K562 (cell line): Measurements from ENCODE around the gene PHF21B. TPM values are rescaled to one million over a fixed set of nuclear protein-coding genes. Genes with fewer than 3 reads are reported as not detected.

ENCODE experiments used
- ATAC-seq: fragments of 200-7000 bp; cut with Tn5 transposase; 3 replicates; pipeline ENCODE4 v1.9.1; 2020; ENCODE audit warnings: moderate library complexity
- BruUV-seq: library from RNA; stranded (reverse); fragments of 400-500 nt; replicated peaks from 2 replicates; lab custom pipeline; 2021; lab: Mats Ljungman, UMichigan
- CTCF ChIA-PET: fragments of 300-600 bp; formaldehyde crosslinking; extraction: SDS; loops from one replicate; lab custom pipeline; 2021; ENCODE audit warnings: low intra/inter-chr PET ratio; lab: Yijun Ruan, JAX
- POLR2A ChIA-PET: fragments of 300-600, 350-650 bp; sonication (Branson Sonifier 250); formaldehyde crosslinking; extraction: SDS; loops from one replicate; lab custom pipeline; 2021; ENCODE audit warnings: antibody characterized with exemption, inconsistent platforms; lab: Yijun Ruan, JAX
- DNase-seq, 4 experiments: peaks; one replicate each; pipeline versions ENCODE4 v3.0.0 to v3.0.0-alpha.2; 2011 to 2018; ENCODE audit warnings: low spot score in 3 of 4, mixed read lengths in 3 of 4; ENCODE audit errors: extremely low read depth in 1 of 4
- FAIRE-seq: peaks from 2 replicates; lab custom pipeline; 2011; peaks lifted over from hg19 to GRCh38; lab: Jason Lieb, UNC
- H2AFZ ChIP-seq: 2 replicates; pipeline ENCODE4 v1.6.0; 2011; ENCODE audit warnings: low read depth, low read length, control low read depth, inconsistent platforms
- H3K27ac ChIP-seq: fragments of 200-600 bp; 3 replicates; pipeline ENCODE4 v1.8.0; 2011; ENCODE audit warnings: low read depth, mild to moderate bottlenecking, control low read depth, inconsistent platforms, low read length, moderate library complexity, mixed read lengths; ENCODE audit errors: extremely low read depth
- H3K27me3 ChIP-seq, 2 experiments: fragments of 300-600 bp in 1 of 2; 2 replicates in 1 of 2; 3 replicates in 1 of 2; pipeline versions ENCODE4 v1.6.0 to v1.8.0; 2011; ENCODE audit warnings: inconsistent platforms in 2 of 2, low read length in 2 of 2, mild to moderate bottlenecking in 1 of 2, mixed read lengths in 1 of 2, moderate library complexity in 1 of 2; ENCODE audit not compliant: control insufficient read depth in 2 of 2, insufficient read depth in 2 of 2
- H3K36me3 ChIP-seq: fragments of 300-600 bp; 3 replicates; pipeline ENCODE4 v1.8.0; 2011; ENCODE audit warnings: mild to moderate bottlenecking, low read length, inconsistent platforms; ENCODE audit not compliant: control insufficient read depth, insufficient read depth
- H3K4me1 ChIP-seq, 2 experiments: fragments of 200-600 bp in 1 of 2; replicated peaks in 1 of 2; 2 replicates in 1 of 2; 3 replicates in 1 of 2; pipeline versions ENCODE4 v1.5.1 to v1.8.0; 2011; ENCODE audit warnings: inconsistent platforms in 2 of 2, low read length in 2 of 2, mild to moderate bottlenecking in 1 of 2, mixed read lengths in 1 of 2, moderate library complexity in 1 of 2; ENCODE audit not compliant: control insufficient read depth in 2 of 2, insufficient read depth in 2 of 2
- H3K4me2 ChIP-seq: 2 replicates; pipeline ENCODE4 v1.6.1; 2011; ENCODE audit warnings: low read length, control low read depth, inconsistent platforms, mixed read lengths; ENCODE audit not compliant: insufficient read depth
- H3K4me3 ChIP-seq: fragments of 200-600 bp; sonication (generic), shearing (Covaris generic); 2 replicates; pipeline ENCODE4 v1.5.1; 2016; ENCODE audit warnings: control low read depth, inconsistent platforms
- H3K79me2 ChIP-seq: fragments of 200-600 bp; 3 replicates; pipeline ENCODE4 v1.8.0; 2011; ENCODE audit warnings: low read length, inconsistent platforms; ENCODE audit not compliant: control insufficient read depth, insufficient read depth
- H3K9ac ChIP-seq, 2 experiments: 2 replicates each; pipeline versions ENCODE4 v1.6.0 to v1.6.1; 2011; ENCODE audit warnings: low read depth in 2 of 2, low read length in 2 of 2, control low read depth in 1 of 2, inconsistent platforms in 1 of 2, mild to moderate bottlenecking in 1 of 2, mixed read lengths in 1 of 2; ENCODE audit not compliant: insufficient read depth in 1 of 2
- H3K9me1 ChIP-seq: one replicate; pipeline ENCODE4 v1.6.0; 2011; ENCODE audit warnings: inconsistent platforms, mild to moderate bottlenecking, low read length, moderate library complexity; ENCODE audit not compliant: control insufficient read depth, insufficient read depth
- H3K9me3 ChIP-seq: replicated peaks from 2 replicates; pipeline ENCODE4 v1.5.1; 2011; ENCODE audit warnings: low read depth, low read length, inconsistent platforms; ENCODE audit not compliant: control insufficient read depth, insufficient read depth
- H4K20me1 ChIP-seq: replicated peaks from 2 replicates; pipeline ENCODE4 v1.6.1; 2011; ENCODE audit warnings: low read length, inconsistent platforms, mixed read lengths; ENCODE audit not compliant: control insufficient read depth, insufficient read depth
- GATA2 ChIP-seq: sonication (generic); formaldehyde crosslinking; IDR thresholded peaks from 2 replicates; pipeline ENCODE4 v1.4.0; 2020; ENCODE audit warnings: mild to moderate bottlenecking, missing genetic modification reagents
- NFIX ChIP-seq: fragments of 250-450 bp; sonication (Bioruptor Pico); IDR thresholded peaks from 2 replicates; pipeline ENCODE4 v1.4.0; 2020; ENCODE audit warnings: low read depth, mild to moderate bottlenecking, moderate library complexity
- PRMT5 ChIP-seq: sonication (generic); formaldehyde crosslinking; IDR thresholded peaks from 2 replicates; pipeline ENCODE4 v1.5.0; 2020; ENCODE audit warnings: missing genetic modification reagents
- PRPF4 ChIP-seq: fragments of 200-400 bp; formaldehyde crosslinking; IDR thresholded peaks from one replicate; pipeline ENCODE4 v1.6.1; 2017; ENCODE audit warnings: low read length, low read depth, mild to moderate bottlenecking; ENCODE audit not compliant: insufficient read depth, poor library complexity, severe bottlenecking
- SAFB ChIP-seq: fragments of 200-400 bp; formaldehyde crosslinking; IDR thresholded peaks from 2 replicates; pipeline ENCODE4 v1.6.1; 2017; ENCODE audit warnings: low read depth, low read length, borderline replicate concordance
- SIX5 ChIP-seq, 2 experiments: IDR thresholded peaks; 2 replicates each; pipeline ENCODE4 v1.6.1; 2011; ENCODE audit warnings: low read length in 2 of 2, borderline replicate concordance in 1 of 2, low read depth in 1 of 2, mild to moderate bottlenecking in 1 of 2, moderate library complexity in 1 of 2; ENCODE audit not compliant: insufficient read depth in 1 of 2
- SMARCB1 ChIP-seq: IDR thresholded peaks from 2 replicates; pipeline ENCODE4 v1.6.1; 2011; ENCODE audit warnings: improper control_type of control experiment, low read depth; ENCODE audit not compliant: insufficient read length
- ZNF140 ChIP-seq: fragments of 250-450 bp; sonication (Bioruptor Pico); IDR thresholded peaks from 2 replicates; pipeline ENCODE4 v1.8.0; 2021; ENCODE audit warnings: moderate library complexity, mild to moderate bottlenecking, inconsistent platforms
- WGBS: fragments of 100-300 bp; shearing (Covaris generic); methylation state at CpG from one replicate; pipeline ENCODE4 v1.1.6; 2016; ENCODE audit warnings: low coverage, mixed read lengths; ENCODE audit not compliant: insufficient coverage; ENCODE audit errors: missing lambda C conversion rate; 5-methylcytosine and 5-hydroxymethylcytosine counted together
- in situ Hi-C: fragments of 300-500 bp; cut with MboI; formaldehyde crosslinking; loops from 4 replicates; pipeline ENCODE4 v1.15.0; 2018; ENCODE audit warnings: inconsistent platforms, mixed read lengths
- intact Hi-C: fragments of 100-400 bp; cut with micrococcal nuclease; formaldehyde crosslinking; loops from 2 replicates; pipeline ENCODE4 v1.14.2; 2022
- polyA plus RNA-seq, 8 experiments: library from polyadenylated mRNA; depleted of rRNA in 4 of 8; stranded (reverse) in 5 of 8; unstranded in 3 of 8; fragments of >200 nt; fragmentation: Nextera tagmentation in 2 of 8; fragmentation: Illumina TruSeq in 1 of 8; extraction: Ambion mirVana in 2 of 8; extraction: Trizol in 1 of 8; gene quantifications; 2 replicates each; pipeline versions ENCODE4 v1.2.1 to v1.2.3, GENCODE V29; 2011 to 2014; ENCODE audit warnings: inconsistent platforms in 1 of 8, missing spikeins in 1 of 8
- total RNA-seq, 7 experiments: library from RNA; depleted of rRNA in 6 of 7; stranded (reverse); fragments of >200 nt in 6 of 7; fragmentation: Illumina TruSeq in 2 of 7; extraction: Trizol in 2 of 7; gene quantifications; 2 replicates each; pipeline versions ENCODE4 v1.2.1 to v1.2.3, GENCODE V29; 2011 to 2021; ENCODE audit warnings: low replicate concordance in 1 of 7
- TF ChIP-seq, protein P1 (sequence below): IDR thresholded peaks from 2 replicates; pipeline ENCODE4 v1.6.1; 2012; ENCODE audit warnings: low read depth, low read length, improper control_type of control experiment, borderline replicate concordance
- TF ChIP-seq, protein P2 (sequence below): sonication (generic); formaldehyde crosslinking; IDR thresholded peaks from 2 replicates; pipeline ENCODE4 v1.8.0; 2022; ENCODE audit warnings: mild to moderate bottlenecking, missing genetic modification reagents, borderline replicate concordance
- TF ChIP-seq, protein P3 (sequence below): sonication (generic); formaldehyde crosslinking; IDR thresholded peaks from 2 replicates; pipeline ENCODE4 v1.8.1; 2023; ENCODE audit warnings: mild to moderate bottlenecking, missing genetic modification reagents, moderate library complexity

The PHF21B gene
- total and polyA plus RNA-seq, 9 of the 15 experiments (the other 6 are each of a cell fraction or from before 2014, with no cell fraction given) = 0.04 TPM; not detected in 8

GRCh38 chr22:44940130-44940529 lies 69.7 kb downstream of the PHF21B start (continued):
- TF ChIP-seq SAFB (no peak), ZNF140 (CRISPR knock-in tag) (no peak), SMARCB1 (no peak), PRMT5 (CRISPR knock-in tag) (no peak)
- TF ChIP-seq, protein P1, sequence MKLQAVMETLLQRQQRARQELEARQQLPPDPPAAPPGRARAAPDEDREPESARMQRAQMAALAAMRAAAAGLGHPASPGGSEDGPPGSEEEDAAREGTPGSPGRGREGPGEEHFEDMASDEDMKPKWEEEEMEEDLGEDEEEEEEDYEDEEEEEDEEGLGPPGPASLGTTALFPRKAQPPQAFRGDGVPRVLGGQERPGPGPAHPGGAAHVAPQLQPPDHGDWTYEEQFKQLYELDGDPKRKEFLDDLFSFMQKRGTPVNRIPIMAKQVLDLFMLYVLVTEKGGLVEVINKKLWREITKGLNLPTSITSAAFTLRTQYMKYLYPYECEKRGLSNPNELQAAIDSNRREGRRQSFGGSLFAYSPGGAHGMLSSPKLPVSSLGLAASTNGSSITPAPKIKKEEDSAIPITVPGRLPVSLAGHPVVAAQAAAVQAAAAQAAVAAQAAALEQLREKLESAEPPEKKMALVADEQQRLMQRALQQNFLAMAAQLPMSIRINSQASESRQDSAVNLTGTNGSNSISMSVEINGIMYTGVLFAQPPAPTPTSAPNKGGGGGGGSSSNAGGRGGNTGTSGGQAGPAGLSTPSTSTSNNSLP = no peak

- in situ Hi-C loops = no loop called here
- Histone ChIP-seq H3K9me3 (no peaks in the 10 kb centered on the region), H3K27me3 (peaks cover under 1 to 32% of the 10 kb centered on the region in 2 experiments; a peak in 4 of 5 replicates), H3K4me3 (no peak overlapping the region), H3K79me2 (no peaks in the 10 kb centered on the region), H3K4me1 (no peaks in the 10 kb centered on the region), H3K9me1 (no peaks in the 10 kb centered on the region), H4K20me1 (peaks cover 1% of the 10 kb centered on the region; the same call in 1 of the 2 replicates), H3K9ac (no peak overlapping the region), H2AFZ (no peak overlapping the region), H3K4me2 (no peak overlapping the region), H3K36me3 (no peaks in the 10 kb centered on the region), H3K27ac (no peak overlapping the region)
- no peak for DNase-seq
- WGBS = 0% methylated on average over 4 of the region's 11 CpGs
- ATAC-seq = no peak
- CTCF ChIA-PET = no interaction called here
- intact Hi-C loops = no loop called here
- no peak for FAIRE-seq
- BruUV-seq = no TSS peak
- POLR2A ChIA-PET = interaction anchor here (0.6 kb wide), 1 partner anchor 37 kb away, joined by 4 read pairs; no protein-coding TSS in a partner anchor
- TF ChIP-seq PRPF4 = no peak
- TF ChIP-seq NFIX (CRISPR knock-in tag) = no peak
- no peak for TF ChIP-seq GATA2 (CRISPR knock-in tag)
- TF ChIP-seq, protein P2, sequence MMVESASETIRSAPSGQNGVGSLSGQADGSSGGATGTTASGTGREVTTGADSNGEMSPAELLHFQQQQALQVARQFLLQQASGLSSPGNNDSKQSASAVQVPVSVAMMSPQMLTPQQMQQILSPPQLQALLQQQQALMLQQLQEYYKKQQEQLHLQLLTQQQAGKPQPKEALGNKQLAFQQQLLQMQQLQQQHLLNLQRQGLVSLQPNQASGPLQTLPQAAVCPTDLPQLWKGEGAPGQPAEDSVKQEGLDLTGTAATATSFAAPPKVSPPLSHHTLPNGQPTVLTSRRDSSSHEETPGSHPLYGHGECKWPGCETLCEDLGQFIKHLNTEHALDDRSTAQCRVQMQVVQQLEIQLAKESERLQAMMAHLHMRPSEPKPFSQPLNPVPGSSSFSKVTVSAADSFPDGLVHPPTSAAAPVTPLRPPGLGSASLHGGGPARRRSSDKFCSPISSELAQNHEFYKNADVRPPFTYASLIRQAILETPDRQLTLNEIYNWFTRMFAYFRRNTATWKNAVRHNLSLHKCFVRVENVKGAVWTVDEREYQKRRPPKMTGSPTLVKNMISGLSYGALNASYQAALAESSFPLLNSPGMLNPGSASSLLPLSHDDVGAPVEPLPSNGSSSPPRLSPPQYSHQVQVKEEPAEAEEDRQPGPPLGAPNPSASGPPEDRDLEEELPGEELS (CRISPR knock-in tag) = no peak
- no peak for TF ChIP-seq SIX5 (IDR thresholded peaks at IDR 0.05; ENCODE audit: borderline replicate concordance in 1 of 2, insufficient read depth in 1 of 2, low read depth in 1 of 2, low read length in 2 of 2)
- TF ChIP-seq, protein P3, sequence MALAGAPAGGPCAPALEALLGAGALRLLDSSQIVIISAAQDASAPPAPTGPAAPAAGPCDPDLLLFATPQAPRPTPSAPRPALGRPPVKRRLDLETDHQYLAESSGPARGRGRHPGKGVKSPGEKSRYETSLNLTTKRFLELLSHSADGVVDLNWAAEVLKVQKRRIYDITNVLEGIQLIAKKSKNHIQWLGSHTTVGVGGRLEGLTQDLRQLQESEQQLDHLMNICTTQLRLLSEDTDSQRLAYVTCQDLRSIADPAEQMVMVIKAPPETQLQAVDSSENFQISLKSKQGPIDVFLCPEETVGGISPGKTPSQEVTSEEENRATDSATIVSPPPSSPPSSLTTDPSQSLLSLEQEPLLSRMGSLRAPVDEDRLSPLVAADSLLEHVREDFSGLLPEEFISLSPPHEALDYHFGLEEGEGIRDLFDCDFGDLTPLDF (CRISPR knock-in tag) = no peak
These were observed 70.4 kb downstream of the PHF21B start for GRCh38 chr22:44939451-44939850.
